Sigmoid colon (tissue), 4 donors: Measurements from ENCODE around the gene ALMS1.

ENCODE experiments used
- EP300 ChIP-seq, 4 donors: sonication (generic); formaldehyde crosslinking; IDR thresholded peaks; one replicate each; pipeline ENCODE4 v1.6.1; 2017; ENCODE audit warnings: antibody characterized with exemption in 4 of 4
- POLR2A ChIP-seq, 2 donors: fragments of 450-650 bp; IDR thresholded peaks; one replicate each; pipeline ENCODE4 v1.6.1; 2016; ENCODE audit warnings: antibody characterized with exemption in 2 of 2, mild to moderate bottlenecking in 2 of 2, moderate library complexity in 2 of 2
- TF ChIP-seq, protein P1 (sequence below), 4 experiments: fragments of 450-650 bp in 3 of 4; fragments of 200-600 bp in 1 of 4; IDR thresholded peaks; one replicate each; pipeline ENCODE4 v1.5.1; 2016 to 2019; ENCODE audit warnings: antibody characterized with exemption in 4 of 4, mild to moderate bottlenecking in 3 of 4, moderate library complexity in 2 of 4

DNA sequence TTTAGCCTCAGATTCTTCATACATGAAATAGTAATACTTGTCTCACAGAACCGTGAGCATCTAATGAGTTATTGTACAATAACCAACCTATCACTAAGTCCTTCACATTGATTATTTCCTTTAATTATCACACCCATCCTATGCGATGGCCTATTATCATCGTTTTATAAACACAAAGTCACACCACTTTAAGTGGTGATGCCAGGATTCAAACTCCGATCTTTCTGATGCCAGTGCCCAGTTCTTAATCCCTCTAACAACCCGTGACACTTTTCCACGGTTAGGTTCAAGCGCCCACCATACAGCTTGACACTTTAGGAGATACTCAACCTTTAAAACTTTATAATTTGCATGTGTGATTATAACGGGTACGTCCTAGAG lies 523 bp upstream of the ALMS1 start:
- TF ChIP-seq, protein P1, sequence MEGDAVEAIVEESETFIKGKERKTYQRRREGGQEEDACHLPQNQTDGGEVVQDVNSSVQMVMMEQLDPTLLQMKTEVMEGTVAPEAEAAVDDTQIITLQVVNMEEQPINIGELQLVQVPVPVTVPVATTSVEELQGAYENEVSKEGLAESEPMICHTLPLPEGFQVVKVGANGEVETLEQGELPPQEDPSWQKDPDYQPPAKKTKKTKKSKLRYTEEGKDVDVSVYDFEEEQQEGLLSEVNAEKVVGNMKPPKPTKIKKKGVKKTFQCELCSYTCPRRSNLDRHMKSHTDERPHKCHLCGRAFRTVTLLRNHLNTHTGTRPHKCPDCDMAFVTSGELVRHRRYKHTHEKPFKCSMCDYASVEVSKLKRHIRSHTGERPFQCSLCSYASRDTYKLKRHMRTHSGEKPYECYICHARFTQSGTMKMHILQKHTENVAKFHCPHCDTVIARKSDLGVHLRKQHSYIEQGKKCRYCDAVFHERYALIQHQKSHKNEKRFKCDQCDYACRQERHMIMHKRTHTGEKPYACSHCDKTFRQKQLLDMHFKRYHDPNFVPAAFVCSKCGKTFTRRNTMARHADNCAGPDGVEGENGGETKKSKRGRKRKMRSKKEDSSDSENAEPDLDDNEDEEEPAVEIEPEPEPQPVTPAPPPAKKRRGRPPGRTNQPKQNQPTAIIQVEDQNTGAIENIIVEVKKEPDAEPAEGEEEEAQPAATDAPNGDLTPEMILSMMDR (IDR thresholded peaks at IDR 0.05), result no peak
- no peak for TF ChIP-seq EP300 (IDR thresholded peaks at IDR 0.05)
- no peak for TF ChIP-seq POLR2A (IDR thresholded peaks at IDR 0.05)
